Measurements from ENCODE around the gene PRF1.

PRF1 gene

GRCh38 chr10:70565556-70566514, 36.7 kb downstream of the PRF1 start:
- Mint-ChIP-seq H3K9me3 (no peaks in the 10 kb centered on the region), H3K27ac (peak overlapping the region; percentile 34 to 89), H3K27me3 (no peaks in the 10 kb centered on the region), H3K4me1 (peaks cover 39% of the 10 kb centered on the region), H3K4me3 (no peak overlapping the region)
- no peak for DNase-seq
- ATAC-seq: no peak

GRCh38 chr10:70564901-70565351, 37.6 kb downstream of the PRF1 start:
- H3K4me1 Mint-ChIP-seq: peaks cover 42% of the 10 kb centered on the region
- ATAC-seq: peak; percentile 39
- H3K27me3 Mint-ChIP-seq: no peaks in the 10 kb centered on the region
- H3K4me3 Mint-ChIP-seq: no peak overlapping the region
- peak overlapping the region in 1 of 2 donors; percentile 89 for H3K27ac Mint-ChIP-seq
- no peaks in the 10 kb centered on the region for H3K9me3 Mint-ChIP-seq
- DNase-seq: no peak

- Mint-ChIP-seq H3K27me3 (no peaks in the 10 kb centered on the region), H3K9me3 (no peaks in the 10 kb centered on the region), H3K4me3 (no peak overlapping the region), H3K27ac (no peak overlapping the region), H3K4me1 (peaks cover 43% of the 10 kb centered on the region)
- no peak for DNase-seq
- no peak for ATAC-seq
Measured at GRCh38 chr10:70564113-70564725, 38.3 kb downstream of the PRF1 start.

- H3K4me1 Mint-ChIP-seq: peaks cover 51% of the 10 kb centered on the region
- no peaks in the 10 kb centered on the region for H3K9me3 Mint-ChIP-seq
- H3K4me3 Mint-ChIP-seq: no peak overlapping the region
- DNase-seq (no peak), ATAC-seq (no peak)
- peak overlapping the region in 1 of 2 donors; percentile 67 for H3K27ac Mint-ChIP-seq
- no peaks in the 10 kb centered on the region for H3K27me3 Mint-ChIP-seq
Measured at GRCh38 chr10:70563230-70563629, 39.3 kb downstream of the PRF1 start.

- no peak for DNase-seq
- H3K4me3 Mint-ChIP-seq: no peak overlapping the region
- H3K9me3 Mint-ChIP-seq: no peaks in the 10 kb centered on the region
- no peak overlapping the region for H3K27ac Mint-ChIP-seq
- ATAC-seq: no peak
- peaks cover 54% of the 10 kb centered on the region for H3K4me1 Mint-ChIP-seq
- no peaks in the 10 kb centered on the region for H3K27me3 Mint-ChIP-seq
Measured at GRCh38 chr10:70562036-70562755, 40.3 kb downstream of the PRF1 start.

- Mint-ChIP-seq H3K4me3 (no peak overlapping the region), H3K27ac (peak overlapping the region in 1 of 2 donors; percentile 88), H3K9me3 (no peaks in the 10 kb centered on the region), H3K4me1 (peaks cover 54% of the 10 kb centered on the region), H3K27me3 (no peaks in the 10 kb centered on the region)
- ATAC-seq (no peak), DNase-seq (no peak)
Measured at GRCh38 chr10:70561558-70561957, 41.0 kb downstream of the PRF1 start.

- DNase-seq (no peak), ATAC-seq (no peak)
- Mint-ChIP-seq H3K27ac (peak overlapping the region in 1 of 2 donors; percentile 65), H3K9me3 (no peaks in the 10 kb centered on the region), H3K4me1 (peaks cover 54% of the 10 kb centered on the region), H3K4me3 (no peak overlapping the region), H3K27me3 (no peaks in the 10 kb centered on the region)
Measured at GRCh38 chr10:70561070-70561469, 41.5 kb downstream of the PRF1 start.

- Mint-ChIP-seq H3K27ac (no peak overlapping the region), H3K4me1 (peaks cover 51% of the 10 kb centered on the region), H3K9me3 (no peaks in the 10 kb centered on the region), H3K27me3 (no peaks in the 10 kb centered on the region), H3K4me3 (no peak overlapping the region)
- no peak for ATAC-seq
- DNase-seq: no peak
Measured at GRCh38 chr10:70560511-70560941, 42.0 kb downstream of the PRF1 start.

GRCh38 chr10:70559861-70560260, 42.7 kb downstream of the PRF1 start:
- Mint-ChIP-seq H3K4me1 (peaks cover 44% of the 10 kb centered on the region), H3K9me3 (no peaks in the 10 kb centered on the region), H3K27ac (no peak overlapping the region), H3K4me3 (no peak overlapping the region), H3K27me3 (no peaks in the 10 kb centered on the region)
- DNase-seq (no peak), ATAC-seq (no peak)

GRCh38 chr10:70558871-70559810, 43.4 kb downstream of the PRF1 start:
- peak; percentile 74 to 81 for DNase-seq
- peak overlapping the region; percentile 59 to 89 for H3K27ac Mint-ChIP-seq
- H3K4me1 Mint-ChIP-seq: peaks cover 43% of the 10 kb centered on the region

GRCh38 chr10:70558295-70558694, 44.2 kb downstream of the PRF1 start:
- no peak overlapping the region for H3K27ac Mint-ChIP-seq
- H3K27me3 Mint-ChIP-seq: no peaks in the 10 kb centered on the region
- ATAC-seq (no peak), DNase-seq (no peak)
- H3K4me1 Mint-ChIP-seq: peaks cover 39% of the 10 kb centered on the region
- H3K4me3 Mint-ChIP-seq: no peak overlapping the region
- no peaks in the 10 kb centered on the region for H3K9me3 Mint-ChIP-seq

More at GRCh38 chr10:70558871-70559810, 43.4 kb downstream of the PRF1 start:
- Mint-ChIP-seq H3K27me3 (no peaks in the 10 kb centered on the region), H3K9me3 (no peaks in the 10 kb centered on the region), H3K4me3 (peak overlapping the region; percentile 79 to 81)
- ATAC-seq: peak; percentile 93

GRCh38 chr10:70557876-70558275, 44.7 kb downstream of the PRF1 start:
- no peaks in the 10 kb centered on the region for H3K9me3 Mint-ChIP-seq
- no peaks in the 10 kb centered on the region for H3K27me3 Mint-ChIP-seq
- H3K4me3 Mint-ChIP-seq: no peak overlapping the region
- no peak for ATAC-seq
- H3K4me1 Mint-ChIP-seq: peaks cover 35% of the 10 kb centered on the region
- no peak for DNase-seq
- no peak overlapping the region for H3K27ac Mint-ChIP-seq

- Mint-ChIP-seq H3K27me3 (no peaks in the 10 kb centered on the region), H3K27ac (no peak overlapping the region), H3K4me1 (peaks cover 35% of the 10 kb centered on the region), H3K4me3 (no peak overlapping the region), H3K9me3 (no peaks in the 10 kb centered on the region)
- DNase-seq: no peak
- ATAC-seq: no peak
Measured at GRCh38 chr10:70557086-70557845, 45.3 kb downstream of the PRF1 start.

- no peak for ATAC-seq
- H3K9me3 Mint-ChIP-seq: no peaks in the 10 kb centered on the region
- H3K27ac Mint-ChIP-seq: no peak overlapping the region
Measured at GRCh38 chr10:70555371-70555770, 47.2 kb downstream of the PRF1 start.

More at GRCh38 chr10:70555371-70555770, 47.2 kb downstream of the PRF1 start:
- no peak for DNase-seq
- Mint-ChIP-seq H3K4me3 (no peak overlapping the region), H3K27me3 (no peaks in the 10 kb centered on the region), H3K4me1 (peaks cover 23% of the 10 kb centered on the region)
